Measurements from ENCODE around the gene MED12L. TPM values are rescaled to one million over a fixed set of nuclear protein-coding genes. Genes with fewer than 3 reads are reported as not detected.

MED12L gene
- total RNA-seq, 1 experiment from 2014 or later: 14.9 TPM

DNA sequence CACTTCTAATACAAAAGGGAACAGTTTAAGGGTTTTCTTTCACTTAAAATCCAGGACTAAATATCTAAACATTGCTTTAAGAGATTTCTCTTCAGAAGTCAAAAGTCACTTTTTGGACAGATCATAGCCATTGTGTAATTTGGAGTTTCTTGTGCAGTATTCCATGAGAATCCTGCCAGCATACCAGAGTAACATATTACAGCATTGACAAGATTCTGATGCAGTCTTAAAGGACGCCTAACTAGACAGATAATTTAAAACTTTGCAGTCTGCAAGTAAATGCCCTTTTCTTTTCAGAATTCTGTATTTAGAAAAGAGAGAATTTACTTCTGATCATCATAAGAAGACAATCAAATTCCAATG is 392.9 kb downstream of the MED12L start:
- Histone ChIP-seq H2BK15ac (ENCODE audit: low read depth, low read length) (no peak overlapping the region), H4K20me1 (ENCODE audit: control insufficient read depth, insufficient read depth, insufficient read length) (no peaks in the 10 kb centered on the region), H3K4me1 (ENCODE audit: insufficient read depth, low read length) (no peaks in the 10 kb centered on the region; the same call in 1 of the 2 replicates), H3K4ac (ENCODE audit: low read depth, low read length) (no peak overlapping the region), H3K18ac (ENCODE audit: insufficient read length, low read depth, low read length) (no peak overlapping the region), H3K79me1 (ENCODE audit: insufficient read depth, low read depth, low read length, poor library complexity, severe bottlenecking) (no peaks in the 10 kb centered on the region), H3K27me3 (ENCODE audit: insufficient read depth, low read length) (no peaks in the 10 kb centered on the region), H3K14ac (ENCODE audit: insufficient read depth, low read length) (no peak overlapping the region), H2AFZ (ENCODE audit: low read length) (no peak overlapping the region), H4K5ac (ENCODE audit: insufficient read length, low read depth, low read length) (no peak overlapping the region), H3K9me3 (ENCODE audit: control insufficient read depth, low read depth, low read length) (no peaks in the 10 kb centered on the region), H3K27ac (ENCODE audit: insufficient read length, low read depth, low read length) (no peak overlapping the region), H3K4me2 (ENCODE audit: insufficient read depth, insufficient read length, low read length) (no peak overlapping the region), H3K56ac (ENCODE audit: insufficient read length, low read depth, low read length) (no peak overlapping the region), H3T11ph (ENCODE audit: low read length) (no peak overlapping the region), H4K8ac (replicated peaks; ENCODE audit: insufficient read length, low read depth, low read length) (no peak overlapping the region), H3K79me2 (ENCODE audit: insufficient read depth, low read length) (no peaks in the 10 kb centered on the region), H3K9ac (ENCODE audit: extremely low read depth, insufficient read length, low read length) (no peak overlapping the region), H2BK20ac (ENCODE audit: low read depth, low read length, poor library complexity, severe bottlenecking) (no peak overlapping the region), H2BK120ac (ENCODE audit: low read depth, low read length, poor library complexity, severe bottlenecking) (no peak overlapping the region), H2BK12ac (ENCODE audit: insufficient read length, low read depth, low read length) (no peak overlapping the region), H2AK5ac (ENCODE audit: insufficient read length, low read length) (no peak overlapping the region), H3K23ac (ENCODE audit: insufficient read length, low read depth, low read length) (no peak overlapping the region), H2BK5ac (ENCODE audit: insufficient read length, low read length) (no peak overlapping the region), H4K91ac (ENCODE audit: insufficient read length, low read depth, low read length) (no peak overlapping the region), H3K23me2 (ENCODE audit: insufficient read length, low read depth, low read length, poor library complexity, severe bottlenecking) (no peaks in the 10 kb centered on the region)
- peaks cover 13 to 22% of the 10 kb centered on the region in 2 experiments for H3K4me1 Mint-ChIP-seq
- no peaks in the 10 kb centered on the region; a peak in 2 of 7 replicates for H3K36me3 Mint-ChIP-seq (ENCODE audit: insufficient read depth in 1 of 3, low read depth in 3 of 3)
- no peak overlapping the region for H3K4me3 Mint-ChIP-seq
- no peak for DNase-seq
- TF ChIP-seq, protein P1, sequence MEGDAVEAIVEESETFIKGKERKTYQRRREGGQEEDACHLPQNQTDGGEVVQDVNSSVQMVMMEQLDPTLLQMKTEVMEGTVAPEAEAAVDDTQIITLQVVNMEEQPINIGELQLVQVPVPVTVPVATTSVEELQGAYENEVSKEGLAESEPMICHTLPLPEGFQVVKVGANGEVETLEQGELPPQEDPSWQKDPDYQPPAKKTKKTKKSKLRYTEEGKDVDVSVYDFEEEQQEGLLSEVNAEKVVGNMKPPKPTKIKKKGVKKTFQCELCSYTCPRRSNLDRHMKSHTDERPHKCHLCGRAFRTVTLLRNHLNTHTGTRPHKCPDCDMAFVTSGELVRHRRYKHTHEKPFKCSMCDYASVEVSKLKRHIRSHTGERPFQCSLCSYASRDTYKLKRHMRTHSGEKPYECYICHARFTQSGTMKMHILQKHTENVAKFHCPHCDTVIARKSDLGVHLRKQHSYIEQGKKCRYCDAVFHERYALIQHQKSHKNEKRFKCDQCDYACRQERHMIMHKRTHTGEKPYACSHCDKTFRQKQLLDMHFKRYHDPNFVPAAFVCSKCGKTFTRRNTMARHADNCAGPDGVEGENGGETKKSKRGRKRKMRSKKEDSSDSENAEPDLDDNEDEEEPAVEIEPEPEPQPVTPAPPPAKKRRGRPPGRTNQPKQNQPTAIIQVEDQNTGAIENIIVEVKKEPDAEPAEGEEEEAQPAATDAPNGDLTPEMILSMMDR (conservative IDR thresholded peaks at IDR 0.05): no peak
- no peak overlapping the region for H3K27ac Mint-ChIP-seq
- no CpG with 5 or more reads among the region's 1 CpG for WGBS (ENCODE audit: extremely low coverage, insufficient read length, low lambda C conversion rate)
- no peaks in the 10 kb centered on the region for H3K9me3 Mint-ChIP-seq
- H3K27me3 Mint-ChIP-seq (ENCODE audit: low read depth): no peaks in the 10 kb centered on the region

Measured in H9 (cell line).